MM.1S (cell line): Measurements from ENCODE around the gene IFT25.

ENCODE experiments used
- CTCF ChIP-seq: fragments of 300-600 bp; sonication (generic); IDR thresholded peaks from 2 replicates; pipeline ENCODE4 v1.5.1; 2016; ENCODE audit warnings: antibody characterized with exemption, low read length, mixed read lengths
- EZH2 ChIP-seq: fragments of 300-600 bp; sonication (generic); optimal IDR thresholded peaks from 2 replicates; pipeline ENCODE3; 2017; ENCODE audit warnings: low read depth, mild to moderate bottlenecking, antibody characterized with exemption, low read length, mixed read lengths

DNA sequence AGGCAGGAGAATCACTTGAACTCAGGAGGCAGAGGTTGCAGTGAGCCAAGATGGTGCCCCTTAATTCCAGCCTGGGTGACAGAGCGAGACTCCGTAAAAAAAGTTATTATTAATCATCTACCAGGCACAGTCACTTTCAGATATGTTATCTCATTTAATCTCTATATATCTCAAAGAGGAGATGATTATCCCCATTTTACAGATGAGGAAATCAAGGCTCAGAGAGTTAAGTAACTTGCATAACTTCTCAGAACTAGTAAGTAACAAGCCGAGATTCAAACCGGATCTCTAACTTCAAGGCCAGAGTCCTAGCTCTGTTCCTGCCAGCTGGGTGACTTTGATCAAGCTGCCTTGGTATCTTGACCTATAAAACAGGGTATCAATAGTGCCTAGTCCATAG is 34.1 kb downstream of the IFT25 start:
- no peak for TF ChIP-seq CTCF
- TF ChIP-seq EZH2: no peak
